Stomach (tissue), 9 donors: ENCODE data around the gene CFTR. TPM values are rescaled to one million over a fixed set of nuclear protein-coding genes. Genes with fewer than 3 reads are reported as not detected.

Experiments used
- DNase-seq, 2 donors: peaks; one replicate each; pipeline versions ENCODE4 v3.0.0 to v3.0.0-alpha.2; 2013 to 2019
- H3K27ac ChIP-seq, 5 donors: fragments of 200-600 bp in 4 of 5; sonication (generic) in 4 of 5; one replicate each; pipeline ENCODE4 v1.5.1; 2013 to 2019; ENCODE audit warnings: mild to moderate bottlenecking in 1 of 5, moderate library complexity in 1 of 5
- H3K27me3 ChIP-seq, 3 donors: fragments of 200-600 bp; sonication (generic); one replicate each; pipeline ENCODE4 v1.5.1; 2017 to 2019; ENCODE audit warnings: mixed run types in 1 of 3
- H3K36me3 ChIP-seq, 4 donors: fragments of 200-600 bp; sonication (generic); 1 replicate in 3 of 4; 2 replicates in 1 of 4; pipeline ENCODE4 v1.5.1; 2016 to 2019
- H3K4me1 ChIP-seq, 4 donors: fragments of 200-600 bp; sonication (generic); one replicate each; pipeline ENCODE4 v1.5.1; 2016 to 2019
- H3K4me3 ChIP-seq, 4 donors: fragments of 200-600 bp; sonication (generic) in 3 of 4; one replicate each; pipeline ENCODE4 v1.5.1; 2016 to 2019; ENCODE audit warnings: mild to moderate bottlenecking in 1 of 4
- H3K9me3 ChIP-seq, 4 donors: fragments of 200-600 bp; sonication (generic); one replicate each; pipeline ENCODE4 v1.5.1; 2016 to 2019
- EP300 ChIP-seq: sonication (generic); formaldehyde crosslinking; IDR thresholded peaks from one replicate; pipeline ENCODE4 v1.6.1; 2017; ENCODE audit warnings: antibody characterized with exemption
- POLR2A ChIP-seq, 4 donors: fragments of 450-650 bp; IDR thresholded peaks; one replicate each; pipeline ENCODE4 v1.6.1; 2016; ENCODE audit warnings: antibody characterized with exemption in 4 of 4, control low read depth in 2 of 4, mild to moderate bottlenecking in 1 of 4, moderate library complexity in 1 of 4
- POLR2AphosphoS5 ChIP-seq, 3 donors: sonication (generic); formaldehyde crosslinking; IDR thresholded peaks; one replicate each; pipeline ENCODE4 v1.6.1; 2016; ENCODE audit warnings: antibody characterized with exemption in 3 of 3
- WGBS, 5 donors: extraction: QIAGEN DNeasy Blood & Tissue Kit in 3 of 5; methylation state at CpG; one replicate each; pipeline versions ENCODE4 v1.1.5 to v1.1.7; 2013 to 2018; 5-methylcytosine and 5-hydroxymethylcytosine counted together
- intact Hi-C: fragments of 100-400 bp; cut with DNase I; formaldehyde crosslinking; loops from one replicate; pipeline ENCODE4 v1.15.1; 2023; ENCODE audit warnings: low total_unique reads
- polyA plus RNA-seq, 3 donors: library from polyadenylated mRNA; stranded (reverse); fragments of 200-250 nt; gene quantifications; one replicate each; pipeline ENCODE4 v1.2.3, GENCODE V29; 2013
- total RNA-seq, 5 donors: library from RNA; depleted of rRNA; stranded (reverse); fragments of >200 nt; gene quantifications; one replicate each; pipeline versions ENCODE4 v1.1.0 to v1.2.3, GENCODE V29; 2014 to 2016
- TF ChIP-seq, protein P1 (sequence below), 7 experiments: fragments of 450-650 bp in 4 of 7; fragments of 200-600 bp in 3 of 7; sonication (generic) in 3 of 7; IDR thresholded peaks; one replicate each; pipeline ENCODE4 v1.5.1; 2016 to 2019; ENCODE audit warnings: antibody characterized with exemption in 7 of 7, control low read depth in 2 of 7, mild to moderate bottlenecking in 1 of 7
- donor health status: healthy with polysubstance abuse.
- donor health status: Bipolar disorder and iron deficiency.
- donor health status: healthy.

Gene CFTR
- total and polyA plus RNA-seq, 8 donors: under 0.01 to 130 (median 1.7) TPM; not detected in 1

DNA sequence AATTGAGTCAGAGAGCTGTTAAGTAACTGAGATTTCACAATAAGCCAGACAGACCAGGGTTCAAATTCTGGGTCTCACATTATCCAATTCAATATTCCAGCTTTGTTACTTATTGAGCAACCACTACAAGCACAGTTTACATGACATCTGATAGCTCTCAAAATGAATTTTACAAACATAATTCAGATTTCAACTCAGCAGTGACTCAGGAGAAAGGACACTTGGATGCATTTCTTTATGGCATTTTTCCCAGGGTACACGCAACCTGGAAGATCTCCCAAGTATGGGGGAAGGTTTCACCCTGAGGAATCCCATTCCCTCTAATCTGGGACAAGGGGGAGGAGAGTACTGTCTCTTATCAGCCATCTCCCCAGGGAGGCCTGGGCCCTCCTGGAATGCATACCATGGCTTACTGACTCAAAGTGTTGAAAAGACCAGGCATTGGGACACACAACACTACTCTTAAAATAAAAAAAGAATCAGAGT lies 102.4 kb downstream of the CFTR start:
- WGBS, 5 donors: 25 to 53% (median 44%) methylated on average over 1 of the region's 1 CpG
- DNase-seq: no peak
- no peak overlapping the region for H3K4me3 ChIP-seq
- no peaks in the 10 kb centered on the region for H3K9me3 ChIP-seq
- no peak overlapping the region for H3K27ac ChIP-seq
- intact Hi-C loops: no loop called here
- no peaks in the 10 kb centered on the region for H3K27me3 ChIP-seq
- TF ChIP-seq POLR2A (IDR thresholded peaks at IDR 0.05): no peak
- TF ChIP-seq, protein P1, sequence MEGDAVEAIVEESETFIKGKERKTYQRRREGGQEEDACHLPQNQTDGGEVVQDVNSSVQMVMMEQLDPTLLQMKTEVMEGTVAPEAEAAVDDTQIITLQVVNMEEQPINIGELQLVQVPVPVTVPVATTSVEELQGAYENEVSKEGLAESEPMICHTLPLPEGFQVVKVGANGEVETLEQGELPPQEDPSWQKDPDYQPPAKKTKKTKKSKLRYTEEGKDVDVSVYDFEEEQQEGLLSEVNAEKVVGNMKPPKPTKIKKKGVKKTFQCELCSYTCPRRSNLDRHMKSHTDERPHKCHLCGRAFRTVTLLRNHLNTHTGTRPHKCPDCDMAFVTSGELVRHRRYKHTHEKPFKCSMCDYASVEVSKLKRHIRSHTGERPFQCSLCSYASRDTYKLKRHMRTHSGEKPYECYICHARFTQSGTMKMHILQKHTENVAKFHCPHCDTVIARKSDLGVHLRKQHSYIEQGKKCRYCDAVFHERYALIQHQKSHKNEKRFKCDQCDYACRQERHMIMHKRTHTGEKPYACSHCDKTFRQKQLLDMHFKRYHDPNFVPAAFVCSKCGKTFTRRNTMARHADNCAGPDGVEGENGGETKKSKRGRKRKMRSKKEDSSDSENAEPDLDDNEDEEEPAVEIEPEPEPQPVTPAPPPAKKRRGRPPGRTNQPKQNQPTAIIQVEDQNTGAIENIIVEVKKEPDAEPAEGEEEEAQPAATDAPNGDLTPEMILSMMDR (IDR thresholded peaks at IDR 0.05): no peak
- TF ChIP-seq POLR2AphosphoS5 (IDR thresholded peaks at IDR 0.05): no peak
- TF ChIP-seq EP300: no peak
- H3K36me3 ChIP-seq: no peaks in the 10 kb centered on the region
- no peaks in the 10 kb centered on the region for H3K4me1 ChIP-seq

DNA sequence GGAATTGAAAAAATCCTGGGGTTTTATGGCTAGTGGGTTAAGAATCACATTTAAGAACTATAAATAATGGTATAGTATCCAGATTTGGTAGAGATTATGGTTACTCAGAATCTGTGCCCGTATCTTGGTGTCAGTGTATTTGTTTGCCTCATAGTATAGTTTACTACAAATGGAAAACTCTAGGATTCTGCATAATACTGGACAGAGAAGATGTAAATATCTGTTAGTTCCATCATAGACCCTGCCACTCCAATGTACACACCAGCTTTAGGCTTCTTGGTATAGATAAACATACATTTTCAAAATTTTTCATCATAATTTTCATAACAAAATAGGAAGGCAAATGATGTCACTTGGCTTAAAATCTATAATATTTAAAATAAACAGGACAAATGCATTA lies 108.1 kb downstream of the CFTR start:
- Histone ChIP-seq H3K27ac (no peak overlapping the region), H3K4me1 (peaks cover 0 to 14% (median 5%) of the 10 kb centered on the region in 4 donors), H3K4me3 (no peak overlapping the region), H3K9me3 (no peaks in the 10 kb centered on the region), H3K36me3 (no peaks in the 10 kb centered on the region), H3K27me3 (no peaks in the 10 kb centered on the region)
- intact Hi-C loops: no loop called here
- WGBS, 5 donors: 44 to 63% (median 58%) methylated on average over 1 of the region's 1 CpG
- TF ChIP-seq, protein P1 (IDR thresholded peaks at IDR 0.05): no peak
- TF ChIP-seq EP300 (no peak), POLR2A (IDR thresholded peaks at IDR 0.05) (no peak), POLR2AphosphoS5 (IDR thresholded peaks at IDR 0.05) (no peak)
- no peak for DNase-seq

DNA sequence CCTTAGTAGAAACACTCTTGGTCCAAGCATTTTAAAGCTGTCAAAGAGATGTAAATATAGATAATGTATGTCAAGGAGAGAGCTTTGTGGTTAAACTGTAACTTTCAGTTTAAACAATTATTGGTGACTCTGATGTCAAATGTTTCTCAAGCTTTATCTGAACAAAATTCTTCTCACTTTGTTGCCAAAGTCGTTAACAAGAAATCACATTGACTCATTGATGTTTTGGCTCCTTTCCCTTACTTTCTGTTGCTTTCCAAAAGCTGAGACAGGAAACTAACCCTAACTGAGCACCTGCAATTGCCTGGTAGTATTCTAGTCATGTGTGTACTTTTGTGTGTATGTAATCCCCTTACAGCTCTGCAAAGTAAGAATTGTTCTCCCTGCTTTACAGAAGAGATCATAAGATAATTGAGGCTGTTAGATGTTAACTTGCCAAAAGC lies 108.5 kb downstream of the CFTR start:
- no peak for DNase-seq
- no peak overlapping the region for H3K27ac ChIP-seq
- WGBS, 5 donors: 3 to 13% (median 7%) methylated on average over 1 of the region's 1 CpG

DNA sequence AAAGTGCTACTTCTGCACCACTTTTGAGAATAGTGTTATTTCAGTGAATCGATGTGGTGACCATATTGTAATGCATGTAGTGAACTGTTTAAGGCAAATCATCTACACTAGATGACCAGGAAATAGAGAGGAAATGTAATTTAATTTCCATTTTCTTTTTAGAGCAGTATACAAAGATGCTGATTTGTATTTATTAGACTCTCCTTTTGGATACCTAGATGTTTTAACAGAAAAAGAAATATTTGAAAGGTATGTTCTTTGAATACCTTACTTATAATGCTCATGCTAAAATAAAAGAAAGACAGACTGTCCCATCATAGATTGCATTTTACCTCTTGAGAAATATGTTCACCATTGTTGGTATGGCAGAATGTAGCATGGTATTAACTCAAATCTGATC lies 110.4 kb downstream of the CFTR start:
- no peaks in the 10 kb centered on the region for H3K36me3 ChIP-seq
- DNase-seq: no peak
- intact Hi-C loops: no loop called here
- no peaks in the 10 kb centered on the region for H3K9me3 ChIP-seq
- no peaks in the 10 kb centered on the region for H3K27me3 ChIP-seq
- H3K4me3 ChIP-seq: no peak overlapping the region
- WGBS, 5 donors: 82 to 98% (median 93%) methylated on average over 1 of the region's 1 CpG
- TF ChIP-seq POLR2A (IDR thresholded peaks at IDR 0.05) (no peak), EP300 (no peak), POLR2AphosphoS5 (IDR thresholded peaks at IDR 0.05) (no peak)
- TF ChIP-seq, protein P1 (IDR thresholded peaks at IDR 0.05): no peak
- no peak overlapping the region for H3K27ac ChIP-seq
- peaks cover 0 to 14% (median 5%) of the 10 kb centered on the region in 4 donors for H3K4me1 ChIP-seq

More for the DNA sequence above, 108.5 kb downstream of the CFTR start:
- Histone ChIP-seq H3K27me3 (no peaks in the 10 kb centered on the region), H3K36me3 (no peaks in the 10 kb centered on the region), H3K4me3 (no peak overlapping the region), H3K9me3 (no peaks in the 10 kb centered on the region), H3K4me1 (peaks cover 0 to 14% (median 5%) of the 10 kb centered on the region in 4 donors)
- intact Hi-C loops: no loop called here
- TF ChIP-seq POLR2AphosphoS5 (IDR thresholded peaks at IDR 0.05): peak in 1 of 3 donors; percentile 42
- TF ChIP-seq POLR2A (IDR thresholded peaks at IDR 0.05): no peak
- TF ChIP-seq EP300: no peak

DNA sequence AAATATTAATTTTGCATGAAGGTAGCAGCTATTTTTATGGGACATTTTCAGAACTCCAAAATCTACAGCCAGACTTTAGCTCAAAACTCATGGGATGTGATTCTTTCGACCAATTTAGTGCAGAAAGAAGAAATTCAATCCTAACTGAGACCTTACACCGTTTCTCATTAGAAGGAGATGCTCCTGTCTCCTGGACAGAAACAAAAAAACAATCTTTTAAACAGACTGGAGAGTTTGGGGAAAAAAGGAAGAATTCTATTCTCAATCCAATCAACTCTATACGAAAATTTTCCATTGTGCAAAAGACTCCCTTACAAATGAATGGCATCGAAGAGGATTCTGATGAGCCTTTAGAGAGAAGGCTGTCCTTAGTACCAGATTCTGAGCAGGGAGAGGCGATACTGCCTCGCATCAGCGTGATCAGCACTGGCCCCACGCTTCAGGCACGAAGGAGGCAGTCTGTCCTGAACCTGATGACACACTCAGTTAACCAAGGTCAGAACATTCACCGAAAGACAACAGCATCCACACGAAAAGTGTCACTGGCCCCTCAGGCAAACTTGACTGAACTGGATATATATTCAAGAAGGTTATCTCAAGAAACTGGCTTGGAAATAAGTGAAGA lies 112.3 kb downstream of the CFTR start:
- intact Hi-C loops: no loop called here
- Histone ChIP-seq H3K27ac (no peak overlapping the region), H3K9me3 (peaks cover 0 to 7% (median 3%) of the 10 kb centered on the region in 4 donors), H3K36me3 (no peaks in the 10 kb centered on the region), H3K27me3 (no peaks in the 10 kb centered on the region), H3K4me1 (peaks cover 0 to 14% (median 5%) of the 10 kb centered on the region in 4 donors), H3K4me3 (no peak overlapping the region)
- no peak for DNase-seq
- TF ChIP-seq, protein P1 (IDR thresholded peaks at IDR 0.05): no peak
- TF ChIP-seq POLR2A (IDR thresholded peaks at IDR 0.05) (no peak), EP300 (no peak), POLR2AphosphoS5 (IDR thresholded peaks at IDR 0.05) (no peak)
- 80 to 88% (median 84%) methylated on average over 11 of the region's 11 CpGs for WGBS, 5 donors
